Mucosa of descending colon (tissue), 3 donors: Measurements from ENCODE around the gene GAL. TPM values are rescaled to one million over a fixed set of nuclear protein-coding genes. Genes with fewer than 3 reads are reported as not detected.
A peak's percentile ranks its signal among the peaks of the same experiment; 100 is the strongest.

Experiments used
- ATAC-seq: fragments of 200-7000 bp; cut with Tn5 transposase; one replicate; pipeline ENCODE4 v1.9.1; 2020; ENCODE audit warnings: mild to moderate bottlenecking, moderate library complexity
- DNase-seq, 3 donors: peaks; one replicate each; pipeline ENCODE4 v3.0.0-alpha.2; 2020
- H3K36me3 ChIP-seq: fragments of 200-600 bp; one replicate; pipeline ENCODE4 v1.8.0; 2021; ENCODE audit warnings: low read depth, mild to moderate bottlenecking
- H3K4me1 ChIP-seq: fragments of 200-600 bp; one replicate; pipeline ENCODE4 v1.8.0; 2021; ENCODE audit warnings: low read depth, mild to moderate bottlenecking
- H3K4me3 ChIP-seq: fragments of 200-600 bp; one replicate; pipeline ENCODE4 v1.8.0; 2021; ENCODE audit warnings: mild to moderate bottlenecking
- H3K9me3 ChIP-seq: fragments of 200-600 bp; one replicate; pipeline ENCODE4 v1.8.0; 2021; ENCODE audit warnings: mild to moderate bottlenecking
- CTCF ChIP-seq: fragments of 200-600 bp; IDR thresholded peaks from one replicate; pipeline ENCODE4 v1.8.0; 2022; ENCODE audit warnings: antibody characterized with exemption, mild to moderate bottlenecking
- intact Hi-C, 2 donors: fragments of 100-400 bp; cut with DNase I in 1 of 2; cut with micrococcal nuclease in 1 of 2; formaldehyde crosslinking; loops; one replicate each; pipeline versions ENCODE4 v1.11.0 to v1.11.1; 2022; cut with DNase I, micrococcal nuclease
- total RNA-seq, 3 donors: library from RNA; stranded (reverse); fragmentation: NEBNext Ultra II Directional in 2 of 3; extraction: Animal tissue kit (Norgen Biotek cat#: 25700) in 2 of 3; gene quantifications; one replicate each; pipeline versions ENCODE4 v1.2.1 to v1.2.4, GENCODE V29; 2021 to 2023
- donor health status: DM: no; HTN: no; CAD: no; lungs with moderate emphysema.
- donor health status: DM: no; HTN: no; CAD: no.
- donor health status: DM: no; HTN: yes; CAD: no.

The GAL gene
- total RNA-seq, 3 donors from 2014 or later = 1.5 to 8.4 (median 2.4) TPM

GRCh38 chr11:68689737-68690625 lies 5.6 kb downstream of the GAL start:
- intact Hi-C loops = no loop called here
- no peak for TF ChIP-seq CTCF
- no peak for ATAC-seq
- Histone ChIP-seq H3K36me3 (no peaks in the 10 kb centered on the region), H3K4me1 (peaks cover 2% of the 10 kb centered on the region), H3K4me3 (no peak overlapping the region), H3K9me3 (no peaks in the 10 kb centered on the region)
- no peak for DNase-seq

GRCh38 chr11:68690671-68691401 lies 6.5 kb downstream of the GAL start:
- Histone ChIP-seq H3K4me3 (no peak overlapping the region), H3K4me1 (no peaks in the 10 kb centered on the region), H3K9me3 (no peaks in the 10 kb centered on the region), H3K36me3 (no peaks in the 10 kb centered on the region)
- ATAC-seq (peak; percentile 20), DNase-seq (no peak)
- no peak for TF ChIP-seq CTCF
- intact Hi-C loops = no loop called here

GRCh38 chr11:68691402-68691784 lies 7.0 kb downstream of the GAL start:
- Histone ChIP-seq H3K4me3 (no peak overlapping the region), H3K36me3 (no peaks in the 10 kb centered on the region), H3K9me3 (no peaks in the 10 kb centered on the region), H3K4me1 (no peaks in the 10 kb centered on the region)
- ATAC-seq (no peak), DNase-seq (no peak)
- no peak for TF ChIP-seq CTCF
- intact Hi-C loops = no loop called here

- ATAC-seq (no peak), DNase-seq (no peak)
- intact Hi-C loops = no loop called here
Measured at GRCh38 chr11:68692115-68692514, 7.8 kb downstream of the GAL start.

More at GRCh38 chr11:68692115-68692514, 7.8 kb downstream of the GAL start:
- no peak for TF ChIP-seq CTCF
- no peaks in the 10 kb centered on the region for H3K36me3 ChIP-seq
- H3K9me3 ChIP-seq = no peaks in the 10 kb centered on the region
- H3K4me1 ChIP-seq = no peaks in the 10 kb centered on the region
- H3K4me3 ChIP-seq = no peak overlapping the region
